GM18511 (cell line): ENCODE data around the gene S100A12.
"Not testable (repeated sequence)": the region's sequence is repeated elsewhere in the genome, so short reads cannot be mapped to it uniquely, and the experiment has no call there.

Experiments used
- ATAC-seq: cut with Tn5 transposase; IDR thresholded peaks from one replicate; pipeline ENCODE4 v1.9.1; 2021; ENCODE audit warnings: mild to moderate bottlenecking, moderate library complexity; ENCODE audit not compliant: unreplicated experiment

Gene S100A12

GRCh38 chr1:153375511-153375910, at the start of gene S100A12:
S100A12 (minus strand) TSS chr1:153375621; CDS start chr1:153374592, 1,029 bp downstream.
- no peak for ATAC-seq

- no peak for ATAC-seq
Observed at GRCh38 chr1:153422450-153423068, 47.1 kb upstream of the S100A12 start.

GRCh38 chr1:153420306-153420705, 44.9 kb upstream of the S100A12 start:
- no peak for ATAC-seq

- not testable (repeated sequence) for ATAC-seq
Observed at GRCh38 chr1:153419436-153419793, 44.0 kb upstream of the S100A12 start.

- ATAC-seq, result not testable (repeated sequence)
Observed at GRCh38 chr1:153418758-153419435, 43.5 kb upstream of the S100A12 start.

- ATAC-seq, result no peak
Observed at GRCh38 chr1:153417136-153417888, 41.9 kb upstream of the S100A12 start.

- ATAC-seq, result no peak
Observed at GRCh38 chr1:153415850-153416570, 40.6 kb upstream of the S100A12 start, which contains the start of gene S100A7A. S100A7A (plus strand) TSS chr1:153416520; CDS start chr1:153418083, 1,563 bp downstream.

GRCh38 chr1:153413961-153414360, 38.5 kb upstream of the S100A12 start:
- not testable (repeated sequence) for ATAC-seq

- not testable (repeated sequence) for ATAC-seq
Observed at GRCh38 chr1:153407274-153407673, 31.9 kb upstream of the S100A12 start.

- not testable (repeated sequence) for ATAC-seq
Observed at GRCh38 chr1:153405825-153406599, 30.6 kb upstream of the S100A12 start.

GRCh38 chr1:153404768-153405167, 29.3 kb upstream of the S100A12 start:
- no peak for ATAC-seq

GRCh38 chr1:153404086-153404635, 28.7 kb upstream of the S100A12 start:
- no peak for ATAC-seq

- no peak for ATAC-seq
Observed at GRCh38 chr1:153403421-153404085, 28.1 kb upstream of the S100A12 start.

- no peak for ATAC-seq
Observed at GRCh38 chr1:153402226-153402625, 26.8 kb upstream of the S100A12 start.

- no peak for ATAC-seq
Observed at GRCh38 chr1:153401461-153401860, 26.0 kb upstream of the S100A12 start.

- no peak for ATAC-seq
Observed at GRCh38 chr1:153400244-153400643, 24.8 kb upstream of the S100A12 start.

- ATAC-seq, result no peak
Observed at GRCh38 chr1:153399401-153400055, 24.1 kb upstream of the S100A12 start.

- no peak for ATAC-seq
Observed at GRCh38 chr1:153397924-153398651, 22.7 kb upstream of the S100A12 start.
